RPMI7951 (cell line): ENCODE results near the gene SH3BP5. TPM values are rescaled to one million over a fixed set of nuclear protein-coding genes. Genes with fewer than 3 reads are reported as not detected.
"Not testable (repeated sequence)": the region's sequence is repeated elsewhere in the genome, so short reads cannot be mapped to it uniquely, and the experiment has no call there.

Experiments
- DNase-seq: peaks from one replicate; pipeline ENCODE4 v3.0.0-alpha.2; 2012; ENCODE audit warnings: low read depth
- total RNA-seq: library from RNA; depleted of rRNA; stranded (reverse); fragments of >200 nt; shearing (Covaris generic); gene quantifications from 2 replicates; pipeline ENCODE4 v1.2.3, GENCODE V29; 2014; rRNA removed

SH3BP5 gene
- 2.4 and 3.2 TPM in 2 replicates for total RNA-seq

- DNase-seq, result peak; percentile 63
Observed at GRCh38 chr3:15332405-15333098, at the start of gene SH3BP5. TSS of gene SH3BP5 (minus strand) at chr3:15332586. CDS start at chr3:15332408, 178 bp downstream.

GRCh38 chr3:15380980-15381890 is 48.8 kb upstream of the SH3BP5 start:
- no peak for DNase-seq

GRCh38 chr3:15377961-15378791 is 45.8 kb upstream of the SH3BP5 start:
- DNase-seq, result peak; percentile 93

- DNase-seq, result no peak
Observed at GRCh38 chr3:15375461-15376000, 43.1 kb upstream of the SH3BP5 start.

GRCh38 chr3:15372918-15373317 is 40.5 kb upstream of the SH3BP5 start:
- DNase-seq, result no peak

GRCh38 chr3:15368561-15369135 is 36.3 kb upstream of the SH3BP5 start:
- no peak for DNase-seq

GRCh38 chr3:15367059-15367458 is 34.7 kb upstream of the SH3BP5 start:
- peak; percentile 30 for DNase-seq

GRCh38 chr3:15364078-15364477 is 31.7 kb upstream of the SH3BP5 start:
- DNase-seq, result peak; percentile 51

GRCh38 chr3:15361494-15362214 is 29.3 kb upstream of the SH3BP5 start:
- peak; percentile 17 for DNase-seq

- DNase-seq, result no peak
Observed at GRCh38 chr3:15360788-15361493, 28.6 kb upstream of the SH3BP5 start.

- no peak for DNase-seq
Observed at GRCh38 chr3:15359677-15360397, 27.5 kb upstream of the SH3BP5 start.

- DNase-seq, result not testable (repeated sequence)
Observed at GRCh38 chr3:15356651-15357061, 24.3 kb upstream of the SH3BP5 start.

- no peak for DNase-seq
Observed at GRCh38 chr3:15356176-15356575, 23.8 kb upstream of the SH3BP5 start.

- DNase-seq, result no peak
Observed at GRCh38 chr3:15355086-15355485, 22.7 kb upstream of the SH3BP5 start.

- no peak for DNase-seq
Observed at GRCh38 chr3:15354485-15354884, 22.1 kb upstream of the SH3BP5 start.

GRCh38 chr3:15350141-15350540 is 17.8 kb upstream of the SH3BP5 start:
- DNase-seq, result no peak

- not testable (repeated sequence) for DNase-seq
Observed at GRCh38 chr3:15349438-15349837, 17.1 kb upstream of the SH3BP5 start.

GRCh38 chr3:15348246-15348645 is 15.9 kb upstream of the SH3BP5 start:
- DNase-seq, result no peak

GRCh38 chr3:15347737-15348110 is 15.3 kb upstream of the SH3BP5 start:
- DNase-seq, result no peak
